IMR-90 (cell line): ENCODE data around the gene ABHD17C.

Experiments
- FOS ChIP-seq: fragments of 150-350 bp; IDR thresholded peaks from 2 replicates; pipeline ENCODE4 v1.6.1; 2016; ENCODE audit warnings: low read depth, low read length
- RFX5 ChIP-seq: IDR thresholded peaks from 2 replicates; pipeline ENCODE4 v1.8.0; 2012; ENCODE audit warnings: low read depth, mild to moderate bottlenecking, low read length, moderate library complexity
- TF ChIP-seq, protein P1 (sequence below): conservative IDR thresholded peaks from 2 replicates; pipeline ENCODE4 v1.5.1; 2012; ENCODE audit warnings: mild to moderate bottlenecking, low read depth, low read length, improper control_type of control experiment

DNA sequence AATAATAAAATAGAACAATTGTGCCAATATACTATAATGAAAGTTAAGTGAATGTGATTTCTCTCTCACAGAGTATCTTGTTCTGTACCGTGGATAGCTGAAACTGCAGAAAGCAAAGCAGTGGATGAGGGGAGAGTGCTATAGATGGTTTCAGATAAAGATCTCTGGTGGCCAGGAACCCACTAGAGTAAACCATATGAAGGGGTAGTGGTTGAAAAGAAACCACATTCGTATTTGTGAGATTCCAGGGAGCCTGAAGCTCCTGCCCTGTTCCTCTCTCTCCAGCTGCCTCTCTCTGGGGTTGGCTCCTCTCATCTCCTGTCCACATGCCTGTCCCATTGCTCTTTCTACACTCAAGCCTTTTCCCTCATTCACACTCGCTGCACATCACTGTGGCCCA lies 8.9 kb downstream of the ABHD17C start:
- TF ChIP-seq FOS: no peak
- TF ChIP-seq, protein P1, sequence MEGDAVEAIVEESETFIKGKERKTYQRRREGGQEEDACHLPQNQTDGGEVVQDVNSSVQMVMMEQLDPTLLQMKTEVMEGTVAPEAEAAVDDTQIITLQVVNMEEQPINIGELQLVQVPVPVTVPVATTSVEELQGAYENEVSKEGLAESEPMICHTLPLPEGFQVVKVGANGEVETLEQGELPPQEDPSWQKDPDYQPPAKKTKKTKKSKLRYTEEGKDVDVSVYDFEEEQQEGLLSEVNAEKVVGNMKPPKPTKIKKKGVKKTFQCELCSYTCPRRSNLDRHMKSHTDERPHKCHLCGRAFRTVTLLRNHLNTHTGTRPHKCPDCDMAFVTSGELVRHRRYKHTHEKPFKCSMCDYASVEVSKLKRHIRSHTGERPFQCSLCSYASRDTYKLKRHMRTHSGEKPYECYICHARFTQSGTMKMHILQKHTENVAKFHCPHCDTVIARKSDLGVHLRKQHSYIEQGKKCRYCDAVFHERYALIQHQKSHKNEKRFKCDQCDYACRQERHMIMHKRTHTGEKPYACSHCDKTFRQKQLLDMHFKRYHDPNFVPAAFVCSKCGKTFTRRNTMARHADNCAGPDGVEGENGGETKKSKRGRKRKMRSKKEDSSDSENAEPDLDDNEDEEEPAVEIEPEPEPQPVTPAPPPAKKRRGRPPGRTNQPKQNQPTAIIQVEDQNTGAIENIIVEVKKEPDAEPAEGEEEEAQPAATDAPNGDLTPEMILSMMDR: no peak
- no peak for TF ChIP-seq RFX5
